Lower lobe of right lung (tissue), 2 donors: ENCODE results near the gene HTR3B. TPM values are rescaled to one million over a fixed set of nuclear protein-coding genes. Genes with fewer than 3 reads are reported as not detected.

Experiments
- ATAC-seq, 2 donors: fragments of 200-7000 bp; cut with Tn5 transposase; one replicate each; pipeline ENCODE4 v1.9.1; 2020 to 2022; ENCODE audit warnings: mild to moderate bottlenecking in 2 of 2, moderate library complexity in 2 of 2
- DNase-seq: peaks from one replicate; pipeline ENCODE4 v3.0.0-alpha.2; 2020
- H3K27ac ChIP-seq: fragments of 200-600 bp; one replicate; pipeline ENCODE4 v1.8.0; 2022
- H3K27me3 ChIP-seq: fragments of 200-600 bp; one replicate; pipeline ENCODE4 v1.8.0; 2022; ENCODE audit warnings: low read depth
- H3K36me3 ChIP-seq: fragments of 200-600 bp; one replicate; pipeline ENCODE4 v1.8.0; 2022; ENCODE audit warnings: mild to moderate bottlenecking
- H3K4me1 ChIP-seq: fragments of 200-600 bp; one replicate; pipeline ENCODE4 v1.8.0; 2022
- H3K4me3 ChIP-seq: fragments of 200-600 bp; one replicate; pipeline ENCODE4 v1.8.0; 2022; ENCODE audit warnings: mild to moderate bottlenecking
- H3K9me3 ChIP-seq: fragments of 200-600 bp; one replicate; pipeline ENCODE4 v1.8.0; 2022
- intact Hi-C: fragments of 100-400 bp; cut with DNase I; formaldehyde crosslinking; loops from one replicate; pipeline ENCODE4 v1.11.0; 2022
- total RNA-seq: library from RNA; stranded (reverse); fragmentation: NEBNext Ultra II Directional; extraction: Animal tissue kit (Norgen Biotek cat#: 25700); gene quantifications from one replicate; pipeline ENCODE4 v1.2.1, GENCODE V29; 2021
- TF ChIP-seq, protein P1 (sequence below): fragments of 200-600 bp; IDR thresholded peaks from one replicate; pipeline ENCODE4 v1.8.0; 2022; ENCODE audit warnings: antibody characterized with exemption, mild to moderate bottlenecking
- donor health status: DM: no; HTN: yes; CAD: no; lungs with severe emphysema.

HTR3B gene
- total RNA-seq, 1 donor from 2014 or later, result not detected

- no peaks in the 10 kb centered on the region for H3K4me1 ChIP-seq
- no peak overlapping the region for H3K27ac ChIP-seq
- ATAC-seq (no peak), DNase-seq (no peak)
- no peaks in the 10 kb centered on the region for H3K36me3 ChIP-seq
- intact Hi-C loops, result no loop called here
- no peak overlapping the region for H3K4me3 ChIP-seq
- TF ChIP-seq, protein P1, sequence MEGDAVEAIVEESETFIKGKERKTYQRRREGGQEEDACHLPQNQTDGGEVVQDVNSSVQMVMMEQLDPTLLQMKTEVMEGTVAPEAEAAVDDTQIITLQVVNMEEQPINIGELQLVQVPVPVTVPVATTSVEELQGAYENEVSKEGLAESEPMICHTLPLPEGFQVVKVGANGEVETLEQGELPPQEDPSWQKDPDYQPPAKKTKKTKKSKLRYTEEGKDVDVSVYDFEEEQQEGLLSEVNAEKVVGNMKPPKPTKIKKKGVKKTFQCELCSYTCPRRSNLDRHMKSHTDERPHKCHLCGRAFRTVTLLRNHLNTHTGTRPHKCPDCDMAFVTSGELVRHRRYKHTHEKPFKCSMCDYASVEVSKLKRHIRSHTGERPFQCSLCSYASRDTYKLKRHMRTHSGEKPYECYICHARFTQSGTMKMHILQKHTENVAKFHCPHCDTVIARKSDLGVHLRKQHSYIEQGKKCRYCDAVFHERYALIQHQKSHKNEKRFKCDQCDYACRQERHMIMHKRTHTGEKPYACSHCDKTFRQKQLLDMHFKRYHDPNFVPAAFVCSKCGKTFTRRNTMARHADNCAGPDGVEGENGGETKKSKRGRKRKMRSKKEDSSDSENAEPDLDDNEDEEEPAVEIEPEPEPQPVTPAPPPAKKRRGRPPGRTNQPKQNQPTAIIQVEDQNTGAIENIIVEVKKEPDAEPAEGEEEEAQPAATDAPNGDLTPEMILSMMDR, result no peak
- H3K9me3 ChIP-seq, result no peaks in the 10 kb centered on the region
- no peaks in the 10 kb centered on the region for H3K27me3 ChIP-seq
These were observed 15.7 kb upstream of the HTR3B start for GRCh38 chr11:113888848-113889247.

- DNase-seq (no peak), ATAC-seq (no peak)
- TF ChIP-seq, protein P1, result no peak
- H3K36me3 ChIP-seq, result no peaks in the 10 kb centered on the region
- no peaks in the 10 kb centered on the region for H3K9me3 ChIP-seq
- H3K27ac ChIP-seq, result no peak overlapping the region
- intact Hi-C loops, result loop anchor here (10.0 kb wide), 1 partner anchor 370 kb away; no protein-coding TSS in a partner anchor
- H3K4me3 ChIP-seq, result no peak overlapping the region
- H3K27me3 ChIP-seq, result no peaks in the 10 kb centered on the region
- H3K4me1 ChIP-seq, result no peaks in the 10 kb centered on the region
These were observed 10.1 kb upstream of the HTR3B start for GRCh38 chr11:113894421-113894996.

- DNase-seq (no peak), ATAC-seq (peak in 1 of 2 donors; percentile 19)
- no peaks in the 10 kb centered on the region for H3K4me1 ChIP-seq
- intact Hi-C loops, result loop anchor here (10.0 kb wide), 1 partner anchor 369 kb away; no protein-coding TSS in a partner anchor
- H3K4me3 ChIP-seq, result no peak overlapping the region
- no peak overlapping the region for H3K27ac ChIP-seq
- no peaks in the 10 kb centered on the region for H3K36me3 ChIP-seq
- TF ChIP-seq, protein P1, result no peak
- no peaks in the 10 kb centered on the region for H3K9me3 ChIP-seq
- H3K27me3 ChIP-seq, result no peaks in the 10 kb centered on the region
These were observed 9.0 kb upstream of the HTR3B start for GRCh38 chr11:113895367-113896155.

- H3K4me3 ChIP-seq, result no peak overlapping the region
- DNase-seq (no peak), ATAC-seq (peak; percentile 77 to 85)
- intact Hi-C loops, result loop anchor here (10.0 kb wide), 1 partner anchor 368 kb away; no protein-coding TSS in a partner anchor
- TF ChIP-seq, protein P1, result peak; percentile 80
- no peak overlapping the region for H3K27ac ChIP-seq
- no peaks in the 10 kb centered on the region for H3K27me3 ChIP-seq
- H3K4me1 ChIP-seq, result no peaks in the 10 kb centered on the region
- H3K9me3 ChIP-seq, result no peaks in the 10 kb centered on the region
- H3K36me3 ChIP-seq, result no peaks in the 10 kb centered on the region
These were observed 8.3 kb upstream of the HTR3B start for GRCh38 chr11:113896156-113896879.

- no peak overlapping the region for H3K4me3 ChIP-seq
- intact Hi-C loops, result no loop called here
- H3K36me3 ChIP-seq, result no peaks in the 10 kb centered on the region
These were observed 3.5 kb upstream of the HTR3B start for GRCh38 chr11:113901141-113901540.

More at GRCh38 chr11:113901141-113901540, 3.5 kb upstream of the HTR3B start:
- Histone ChIP-seq H3K27ac (no peak overlapping the region), H3K4me1 (no peaks in the 10 kb centered on the region), H3K9me3 (no peaks in the 10 kb centered on the region), H3K27me3 (no peaks in the 10 kb centered on the region)
- no peak for ATAC-seq
- TF ChIP-seq, protein P1, result no peak
- DNase-seq, result no peak
